ENCODE results near the gene CASK.

CASK gene

GRCh38 chrX:41718481-41719235, 204.7 kb downstream of the CASK start:
- no peak for TF ChIP-seq CTCF (IDR thresholded peaks at IDR 0.05; ENCODE audit: low read depth, low read length)
- DNase-seq (ENCODE audit: extremely low read depth, low read depth): no peak

- no peak for TF ChIP-seq CTCF (IDR thresholded peaks at IDR 0.05; ENCODE audit: low read depth, low read length)
- DNase-seq (ENCODE audit: extremely low read depth, low read depth): no peak
Observed at GRCh38 chrX:41716767-41717473, 206.4 kb downstream of the CASK start.

GRCh38 chrX:41716222-41716621, 207.1 kb downstream of the CASK start:
- DNase-seq (ENCODE audit: extremely low read depth, low read depth): no peak
- TF ChIP-seq CTCF (IDR thresholded peaks at IDR 0.05; ENCODE audit: low read depth, low read length): no peak

GRCh38 chrX:41711021-41711667, 212.2 kb downstream of the CASK start:
- TF ChIP-seq CTCF (IDR thresholded peaks at IDR 0.05; ENCODE audit: low read depth, low read length): no peak
- no peak for DNase-seq (ENCODE audit: extremely low read depth, low read depth)

GRCh38 chrX:41708486-41708885, 214.9 kb downstream of the CASK start:
- no peak for DNase-seq (ENCODE audit: extremely low read depth, low read depth)
- no peak for TF ChIP-seq CTCF (IDR thresholded peaks at IDR 0.05; ENCODE audit: low read depth, low read length)

- TF ChIP-seq CTCF (IDR thresholded peaks at IDR 0.05; ENCODE audit: low read depth, low read length): no peak
- DNase-seq (ENCODE audit: extremely low read depth, low read depth): no peak
Observed at GRCh38 chrX:41707218-41707617, 216.1 kb downstream of the CASK start.

Data from AG09319 (cell line).